NOMO-1 treated with DMSO at 0.1 percent for 48 hours (cell line): ENCODE results near the gene KRTAP10-1.

Source experiments
- DNase-seq: peaks from one replicate; lab custom pipeline; 2025; ENCODE audit not compliant: unreplicated experiment; lab: John Stamatoyannopoulos, UW

The KRTAP10-1 gene

GRCh38 chr21:44516342-44516741 lies 23.7 kb downstream of the KRTAP10-1 start:
- no peak for DNase-seq

- no peak for DNase-seq
Observed at GRCh38 chr21:44515359-44516165, 24.4 kb downstream of the KRTAP10-1 start.

DNA sequence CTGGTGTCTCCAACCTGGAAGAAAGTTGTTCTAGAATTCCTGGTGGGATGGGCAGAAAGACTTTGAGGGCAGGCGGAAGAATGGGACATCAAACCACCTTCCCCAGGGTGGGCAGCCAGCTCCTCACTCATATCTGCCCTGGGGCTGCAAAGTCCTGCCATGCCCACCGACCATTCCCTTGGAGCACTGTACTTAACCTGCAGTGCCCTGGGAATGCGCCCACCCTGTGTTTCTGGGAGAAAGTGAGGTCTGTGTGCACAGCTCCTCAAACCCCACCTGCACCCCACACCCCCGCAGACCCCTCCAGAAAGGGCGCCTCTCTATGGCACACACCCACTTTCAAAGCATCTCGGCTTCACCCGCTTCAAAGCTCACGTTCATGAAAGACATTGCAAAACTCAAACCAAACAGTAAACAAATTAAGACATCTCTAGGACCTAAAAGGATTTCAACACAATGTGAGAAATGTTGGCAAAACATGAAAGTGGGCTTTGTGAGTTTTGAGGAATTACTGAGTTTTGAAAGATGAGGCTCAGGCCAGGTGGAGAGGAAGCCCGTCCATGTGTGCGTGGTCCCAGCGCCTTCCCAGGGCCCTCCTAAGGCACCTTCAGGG lies 25.1 kb downstream of the KRTAP10-1 start:
- DNase-seq: no peak

- DNase-seq: no peak
Observed at GRCh38 chr21:44514218-44514520, 25.8 kb downstream of the KRTAP10-1 start.

DNA sequence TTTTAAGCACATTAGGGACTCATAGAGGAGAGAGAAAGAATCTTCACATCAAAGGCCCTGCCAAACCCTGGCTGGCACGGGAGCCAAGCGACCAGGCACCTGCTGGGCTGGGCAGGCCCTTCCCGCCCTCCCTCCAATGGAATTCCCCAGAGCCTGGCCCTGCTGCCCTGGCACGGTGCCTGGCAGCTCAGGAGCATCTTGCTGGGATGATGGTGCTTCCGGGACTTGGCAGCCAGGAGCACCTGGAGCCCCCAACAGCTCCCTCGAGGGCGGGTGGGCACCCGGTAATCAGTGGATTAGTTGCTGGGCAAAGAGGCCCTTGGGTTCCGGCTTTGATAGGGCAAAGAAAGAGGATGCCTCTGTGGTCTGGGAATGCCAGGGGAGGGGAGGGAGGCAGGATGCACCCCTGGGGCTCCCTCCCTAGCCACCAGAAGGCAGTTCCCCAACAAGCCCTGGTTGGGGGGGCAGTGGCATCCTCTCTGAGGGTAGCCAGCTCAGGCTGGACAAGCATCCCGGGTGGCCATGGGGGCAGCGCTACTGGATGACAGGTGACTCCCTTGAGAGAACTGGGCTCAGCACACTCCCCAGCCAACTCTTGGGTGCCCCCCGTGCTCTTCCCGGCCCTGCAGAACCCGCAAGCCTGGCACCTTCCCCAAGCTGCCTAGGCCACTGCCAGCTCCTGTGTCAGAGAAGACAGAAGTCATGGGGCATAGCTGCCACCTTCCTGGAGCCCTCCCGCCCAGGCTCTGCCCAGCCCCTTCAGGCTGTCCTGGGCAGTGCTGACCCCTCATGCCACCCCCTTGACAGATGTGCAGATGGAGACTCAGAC lies 26.4 kb downstream of the KRTAP10-1 start:
- no peak for DNase-seq

DNA sequence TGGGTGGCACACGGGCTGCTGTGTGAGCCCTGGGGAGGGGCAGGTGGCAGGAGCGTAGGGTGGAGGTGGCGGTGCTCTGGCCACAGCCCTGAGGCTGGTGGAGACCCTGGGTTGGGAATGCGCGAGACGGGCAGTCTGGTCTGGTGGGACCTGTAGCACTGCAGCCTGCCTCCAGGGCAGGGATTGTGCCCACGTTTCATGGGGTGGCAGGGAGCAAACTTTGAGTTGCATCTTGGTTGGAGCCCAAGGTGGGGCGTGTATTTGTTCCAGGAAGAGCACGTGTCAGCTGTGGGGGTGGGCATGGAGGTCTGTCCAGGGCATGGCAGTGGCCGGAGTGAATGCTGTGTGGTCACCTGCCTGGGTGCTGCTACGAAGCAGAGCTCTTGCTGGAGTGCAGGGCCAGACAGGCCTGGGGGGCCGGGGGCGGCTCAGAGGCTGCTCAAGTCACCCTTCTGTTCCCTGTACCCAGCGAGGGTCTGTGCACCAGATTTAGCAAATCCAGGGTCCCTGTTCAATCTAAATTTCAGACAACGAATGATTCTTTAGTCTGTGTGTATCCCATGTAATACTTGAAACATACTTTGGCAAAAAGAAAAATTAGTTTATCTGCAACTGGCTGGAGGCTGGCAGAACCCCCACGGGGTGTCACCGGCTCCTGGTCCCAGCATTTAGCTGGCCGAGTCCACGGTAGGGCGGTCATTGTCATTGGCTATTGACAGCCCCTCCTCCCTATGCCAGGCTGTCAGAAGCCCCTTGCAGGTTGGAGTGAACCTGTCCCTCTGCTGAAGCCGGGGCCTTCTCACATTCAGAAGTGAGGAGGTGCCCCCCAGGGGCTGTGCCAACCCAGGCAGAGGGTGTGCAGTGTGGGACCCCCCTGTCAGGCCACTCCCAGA lies 27.3 kb downstream of the KRTAP10-1 start:
- DNase-seq: no peak

- DNase-seq: no peak
Observed at GRCh38 chr21:44511938-44512275, 28.1 kb downstream of the KRTAP10-1 start.

DNA sequence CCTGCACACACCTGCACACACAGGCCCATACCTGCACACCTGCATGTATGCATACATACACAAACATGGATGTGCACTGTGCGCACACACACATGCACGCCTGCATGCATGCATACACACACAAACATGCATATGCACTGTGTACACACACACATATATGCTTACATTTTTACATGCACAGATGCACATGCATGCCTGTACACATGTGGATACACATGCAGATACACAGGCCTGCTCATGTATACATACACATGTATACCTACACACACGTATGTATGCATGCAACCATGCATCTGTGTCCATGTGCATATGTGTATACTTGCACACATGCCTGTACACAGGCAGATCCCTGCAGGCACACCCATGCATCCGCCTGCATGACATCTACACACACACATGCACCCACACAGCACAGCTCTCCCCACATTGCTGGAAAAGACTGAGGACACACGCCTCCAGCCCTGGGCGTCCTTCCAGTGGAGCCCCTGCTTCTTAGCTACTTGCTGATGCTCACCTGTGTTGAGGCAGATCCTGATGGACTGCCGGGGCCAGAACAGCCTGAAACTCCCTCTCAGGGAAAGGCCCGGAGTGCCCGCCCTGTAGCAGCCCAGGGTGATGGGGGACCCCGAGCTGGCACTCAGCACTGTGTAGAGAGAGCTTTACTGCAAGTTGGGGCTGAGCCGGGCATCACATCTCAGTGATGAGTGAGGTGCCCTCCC lies 28.6 kb downstream of the KRTAP10-1 start:
- no peak for DNase-seq

- peak; percentile 33 for DNase-seq
Observed at GRCh38 chr21:44510508-44511218, 29.3 kb downstream of the KRTAP10-1 start.

DNA sequence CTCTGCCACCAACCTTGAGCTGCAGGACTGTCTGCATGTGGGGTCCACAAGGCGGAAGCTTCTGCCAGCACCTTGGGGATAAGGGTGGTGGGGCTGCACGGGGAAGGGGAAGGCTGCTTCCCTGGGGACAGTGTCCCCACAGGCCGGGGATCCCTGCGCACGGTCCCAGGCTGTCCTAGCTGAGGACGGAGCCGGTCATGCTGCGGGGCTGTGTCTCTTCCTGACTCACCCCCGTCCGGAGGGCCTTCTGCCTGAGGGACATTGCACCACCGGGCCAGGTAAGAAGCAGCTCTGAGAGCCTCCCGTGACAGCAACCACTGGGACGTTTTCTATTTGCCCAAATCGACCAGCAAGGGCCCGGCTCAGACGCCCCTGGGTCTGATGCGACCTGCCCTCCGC lies 29.9 kb downstream of the KRTAP10-1 start:
- DNase-seq: no peak

- DNase-seq: no peak
Observed at GRCh38 chr21:44509539-44509938, 30.5 kb downstream of the KRTAP10-1 start.

GRCh38 chr21:44508711-44509445 lies 31.1 kb downstream of the KRTAP10-1 start:
- no peak for DNase-seq

DNA sequence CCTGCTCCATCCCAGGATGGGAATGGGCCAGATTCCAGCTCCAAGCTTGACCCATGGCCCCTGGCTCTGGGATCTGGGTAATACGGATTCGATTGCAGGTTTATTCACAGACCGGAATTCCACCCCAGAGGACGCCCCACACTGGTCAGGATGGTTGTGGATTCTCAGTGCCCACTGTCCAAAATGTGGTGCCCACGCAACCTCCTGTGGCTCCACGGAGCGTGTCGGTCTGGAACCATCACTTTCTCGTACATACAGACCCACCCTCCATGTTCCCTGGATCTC lies 31.6 kb downstream of the KRTAP10-1 start:
- DNase-seq: no peak

- DNase-seq: no peak
Observed at GRCh38 chr21:44507673-44508425, 32.1 kb downstream of the KRTAP10-1 start.

GRCh38 chr21:44506279-44507255 lies 33.4 kb downstream of the KRTAP10-1 start:
- no peak for DNase-seq

- DNase-seq: no peak
Observed at GRCh38 chr21:44505673-44506278, 34.2 kb downstream of the KRTAP10-1 start.

DNA sequence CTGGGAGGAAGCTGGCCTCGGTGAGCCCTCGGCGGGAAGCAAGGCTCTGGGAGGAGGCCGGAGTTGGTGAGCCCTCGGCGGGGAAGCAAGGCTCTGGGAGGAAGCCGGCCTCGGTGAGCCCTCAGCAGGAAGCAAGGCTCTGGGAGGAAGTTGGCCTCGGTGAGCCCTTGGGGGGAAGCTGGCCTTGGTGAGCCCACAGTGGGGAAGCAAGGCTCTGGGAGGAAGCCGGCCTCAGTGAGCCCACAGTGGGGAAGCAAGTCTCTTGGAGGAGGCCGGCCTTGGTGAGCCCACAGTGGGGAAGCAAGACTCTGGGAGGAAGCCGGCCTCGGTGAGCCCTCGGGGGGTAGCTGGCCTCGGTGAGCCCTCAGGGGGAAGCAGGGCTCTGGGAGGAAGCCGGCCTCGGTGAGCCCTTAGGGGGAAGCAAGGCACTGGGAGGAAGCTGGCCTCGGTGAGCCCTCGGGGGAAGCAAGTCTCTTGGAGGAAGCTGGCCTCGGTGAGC lies 36.0 kb downstream of the KRTAP10-1 start:
- DNase-seq: no peak
